ENCODE results near the gene HAND2. TPM values are rescaled to one million over a fixed set of nuclear protein-coding genes. Genes with fewer than 3 reads are reported as not detected.

HAND2 gene
- total RNA-seq: not detected in 2 replicates

GRCh38 chr4:173529477-173530325 is at the start of gene HAND2:
HAND2 (minus strand) TSS chr4:173530229; CDS start chr4:173529289, 940 bp downstream.

Other genes starting within 250 kb of the HAND2 start
- gene HMGB2, start 195.9 kb downstream of the HAND2 start, total RNA-seq: 97.5 and 197 TPM in 2 replicates
- gene SAP30, start 159.3 kb downstream of the HAND2 start, total RNA-seq: 17.4 and 19.4 TPM in 2 replicates
- under 0.01 TPM in 2 replicates for gene SCRG1, start 131.1 kb downstream of the HAND2 start, total RNA-seq

Measured in bladder microvascular endothelial cell (primary cell).